AG09319 (cell line): Measurements from ENCODE around the gene APOC4.
"Not testable (repeated sequence)": the region's sequence is repeated elsewhere in the genome, so short reads cannot be mapped to it uniquely, and the experiment has no call there.

Source experiments
- DNase-seq: peaks from one replicate; pipeline ENCODE4 v3.0.0-alpha.2; 2010; ENCODE audit warnings: low read depth; ENCODE audit errors: extremely low read depth
- TF ChIP-seq, protein P1 (sequence below): IDR thresholded peaks from 2 replicates; pipeline ENCODE4 v1.5.1; 2011; ENCODE audit warnings: low read depth, mild to moderate bottlenecking, inconsistent platforms, low read length, moderate library complexity

The APOC4 gene

DNA sequence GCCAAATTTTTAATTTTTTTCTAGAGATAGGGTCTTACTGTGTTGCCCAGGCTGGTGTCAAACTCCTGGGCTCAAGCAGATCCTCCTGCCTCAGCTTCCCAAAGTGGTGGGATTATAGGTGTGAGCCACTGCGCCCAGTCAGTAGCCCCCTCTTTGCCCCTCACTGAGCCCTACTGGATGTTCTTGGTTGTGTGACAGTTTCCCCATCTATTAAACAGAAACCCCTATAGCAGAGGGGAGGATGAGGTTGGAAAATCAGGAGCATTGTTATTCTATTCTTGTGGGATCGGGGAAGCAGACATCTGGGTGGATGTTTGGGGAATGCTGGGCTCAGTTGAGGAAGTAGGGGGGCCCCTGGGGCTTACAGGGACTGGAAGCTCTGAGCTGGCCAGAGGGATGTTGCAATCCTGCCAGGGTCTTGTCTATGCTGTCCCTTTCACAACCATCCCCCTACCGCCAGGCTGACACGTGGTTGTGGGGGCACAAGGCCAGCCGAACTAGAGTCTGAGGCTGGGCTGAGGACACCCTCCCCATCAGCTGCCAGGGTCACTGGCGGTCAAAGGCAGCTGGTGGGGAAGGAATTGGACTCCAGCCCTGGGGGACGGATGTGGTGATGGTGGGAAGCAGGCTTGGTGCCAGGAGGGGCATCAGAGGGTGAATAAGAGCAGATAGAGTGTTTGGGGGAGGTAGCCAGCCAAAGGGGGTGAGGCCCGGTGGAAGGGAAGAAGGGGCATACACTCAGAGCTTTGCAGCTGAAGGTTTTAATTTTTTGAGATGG is 16.7 kb upstream of the APOC4 start:
- TF ChIP-seq, protein P1, sequence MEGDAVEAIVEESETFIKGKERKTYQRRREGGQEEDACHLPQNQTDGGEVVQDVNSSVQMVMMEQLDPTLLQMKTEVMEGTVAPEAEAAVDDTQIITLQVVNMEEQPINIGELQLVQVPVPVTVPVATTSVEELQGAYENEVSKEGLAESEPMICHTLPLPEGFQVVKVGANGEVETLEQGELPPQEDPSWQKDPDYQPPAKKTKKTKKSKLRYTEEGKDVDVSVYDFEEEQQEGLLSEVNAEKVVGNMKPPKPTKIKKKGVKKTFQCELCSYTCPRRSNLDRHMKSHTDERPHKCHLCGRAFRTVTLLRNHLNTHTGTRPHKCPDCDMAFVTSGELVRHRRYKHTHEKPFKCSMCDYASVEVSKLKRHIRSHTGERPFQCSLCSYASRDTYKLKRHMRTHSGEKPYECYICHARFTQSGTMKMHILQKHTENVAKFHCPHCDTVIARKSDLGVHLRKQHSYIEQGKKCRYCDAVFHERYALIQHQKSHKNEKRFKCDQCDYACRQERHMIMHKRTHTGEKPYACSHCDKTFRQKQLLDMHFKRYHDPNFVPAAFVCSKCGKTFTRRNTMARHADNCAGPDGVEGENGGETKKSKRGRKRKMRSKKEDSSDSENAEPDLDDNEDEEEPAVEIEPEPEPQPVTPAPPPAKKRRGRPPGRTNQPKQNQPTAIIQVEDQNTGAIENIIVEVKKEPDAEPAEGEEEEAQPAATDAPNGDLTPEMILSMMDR = no peak

DNA sequence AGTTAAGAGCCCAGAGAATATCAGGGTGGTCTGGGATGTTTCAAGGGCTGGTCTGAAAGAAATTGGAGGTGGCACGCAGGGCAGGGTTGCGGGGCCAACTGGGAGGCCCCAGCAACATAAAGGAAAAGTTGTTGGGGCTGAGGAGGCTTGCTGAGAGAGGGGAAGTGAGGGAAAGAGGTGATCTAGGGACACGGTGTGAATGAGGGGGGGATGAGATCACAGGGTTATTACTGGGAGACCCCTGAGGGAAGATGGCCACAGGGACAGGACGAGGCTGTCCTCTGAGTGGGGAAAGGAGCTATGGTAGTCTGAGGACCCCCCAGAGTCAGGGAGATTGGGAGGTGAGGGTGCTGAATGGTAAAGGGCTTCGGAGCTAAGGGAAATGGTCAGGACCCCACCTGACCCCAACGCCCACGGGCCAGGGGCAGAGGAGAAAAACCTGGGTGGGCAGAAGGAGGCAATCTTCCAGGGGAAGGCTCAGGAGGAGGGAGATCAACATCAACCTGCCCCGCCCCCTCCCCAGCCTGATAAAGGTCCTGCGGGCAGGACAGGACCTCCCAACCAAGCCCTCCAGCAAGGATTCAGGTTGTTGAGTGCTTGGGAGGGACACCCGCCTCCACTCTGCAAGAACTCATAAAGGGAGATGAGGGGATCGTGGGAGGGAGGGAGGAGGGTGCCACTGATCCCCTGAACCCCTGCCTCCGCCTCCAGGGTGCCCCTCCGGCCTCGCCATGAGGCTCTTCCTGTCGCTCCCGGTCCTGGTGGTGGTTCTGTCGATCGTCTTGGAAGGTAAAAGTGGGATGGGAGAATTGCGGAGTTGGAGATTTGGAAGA is 15.6 kb upstream of the APOC4 start:
- DNase-seq = not testable (repeated sequence)

More for the DNA sequence above, 16.7 kb upstream of the APOC4 start:
- DNase-seq = no peak

DNA sequence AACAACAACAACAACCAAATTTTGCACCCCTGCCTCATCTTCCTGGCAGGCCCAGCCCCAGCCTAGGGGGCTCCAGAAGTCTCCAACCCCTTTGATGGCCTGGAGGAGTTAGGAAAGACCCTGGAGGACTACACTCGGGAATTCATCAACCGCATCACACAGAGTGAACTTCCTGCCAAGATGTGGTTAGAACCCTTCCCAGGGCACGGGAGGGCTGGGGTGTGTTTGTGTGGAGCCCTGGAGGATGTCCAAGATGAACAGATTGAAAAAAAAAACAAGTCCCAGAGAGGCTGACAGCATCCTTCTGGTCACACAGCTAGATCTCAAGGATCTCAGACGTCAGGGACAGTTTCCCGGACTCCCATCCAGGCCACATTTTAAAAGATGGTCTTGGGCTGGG is 14.3 kb upstream of the APOC4 start:
- TF ChIP-seq, protein P1 = no peak
- DNase-seq = no peak

DNA sequence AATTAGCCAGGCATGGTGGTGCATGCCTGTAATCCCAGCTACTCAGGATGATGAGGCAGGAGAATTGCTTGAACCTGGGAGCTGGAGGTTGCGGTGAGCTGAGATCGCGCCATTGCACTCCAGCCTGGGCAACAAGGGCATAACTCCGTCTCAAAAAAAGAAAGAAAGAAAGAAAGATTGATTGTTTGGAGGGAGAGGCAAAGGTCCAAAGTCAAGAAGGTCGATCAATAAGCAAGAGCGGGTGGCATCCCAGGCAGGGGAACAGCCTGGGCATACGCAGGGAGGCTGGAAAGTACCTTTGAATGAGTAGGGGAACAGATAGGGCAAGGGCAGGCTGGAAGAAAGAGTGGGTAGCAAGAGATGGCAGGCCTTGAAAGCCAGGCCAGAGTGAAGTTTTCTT is 11.9 kb upstream of the APOC4 start:
- no peak for DNase-seq
- TF ChIP-seq, protein P1 = no peak

DNA sequence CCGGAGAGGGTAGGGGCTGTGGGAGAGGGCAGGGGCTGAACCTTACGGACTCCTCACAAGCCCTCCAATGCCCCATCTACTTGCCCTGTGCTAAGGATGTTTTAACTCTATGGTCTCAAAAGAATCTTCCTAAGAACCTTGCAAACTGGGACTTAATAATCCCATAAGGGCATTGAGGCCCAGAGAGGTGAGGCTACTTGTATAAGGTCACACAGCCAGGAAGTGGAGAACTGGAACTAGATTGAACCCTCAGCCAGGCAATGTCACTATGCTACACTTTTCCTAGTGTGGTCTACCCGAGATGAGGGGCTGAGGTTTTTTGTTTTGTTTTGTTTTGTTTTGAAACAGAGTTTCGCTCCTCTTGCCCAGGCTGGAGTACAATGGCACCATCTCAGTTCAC is 10.5 kb upstream of the APOC4 start:
- DNase-seq = no peak
- TF ChIP-seq, protein P1 = no peak

DNA sequence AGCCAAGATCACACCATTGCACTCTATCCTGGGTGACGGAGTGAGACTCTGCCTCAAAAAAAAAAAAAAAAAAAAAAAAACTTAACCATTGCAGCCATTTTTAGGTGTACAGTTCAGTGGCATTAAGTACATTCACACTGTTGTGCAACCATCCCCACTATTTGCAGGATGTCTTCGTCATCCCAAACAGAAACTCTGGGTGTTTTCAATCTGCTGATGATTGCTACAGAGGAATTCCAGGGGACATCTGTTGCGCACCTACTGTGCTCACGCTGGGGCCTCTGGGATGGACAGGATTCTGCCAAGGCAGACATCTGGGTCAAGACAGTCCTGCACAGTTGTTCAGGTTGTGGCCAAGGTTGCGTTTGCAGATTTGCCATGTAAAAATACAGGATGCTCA is 2.4 kb upstream of the APOC4 start:
- no peak for DNase-seq
- TF ChIP-seq, protein P1 = no peak

DNA sequence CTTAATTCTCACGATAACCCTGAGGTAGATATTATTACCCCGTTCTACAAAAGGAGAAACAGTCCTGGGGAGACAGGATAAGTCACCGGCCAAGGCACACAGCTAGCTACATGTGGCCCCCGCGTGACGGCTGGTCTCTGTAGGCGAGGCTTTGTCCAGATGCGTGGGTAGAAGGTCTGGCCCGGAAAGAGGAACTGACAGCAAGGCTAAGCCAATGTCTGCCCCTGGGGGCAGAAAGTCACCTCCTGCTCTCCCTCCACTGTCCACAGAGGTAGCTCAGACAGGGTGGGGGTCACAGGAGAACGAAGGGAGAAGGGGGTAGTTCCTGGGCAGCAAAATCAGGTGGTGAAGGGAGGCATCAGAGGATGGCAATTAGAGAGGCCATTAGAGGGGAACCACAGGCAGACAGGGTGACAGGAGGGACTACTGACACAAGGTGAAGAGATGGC is 1.8 kb downstream of the APOC4 start:
- TF ChIP-seq, protein P1 = no peak
- DNase-seq = no peak
